Upper lobe of left lung (tissue), 4 donors: Measurements from ENCODE around the gene HSD11B1L.

ENCODE experiments used
- POLR2AphosphoS5 ChIP-seq, 2 donors: sonication (generic); formaldehyde crosslinking; IDR thresholded peaks; one replicate each; pipeline ENCODE4 v1.5.1; 2017; ENCODE audit warnings: antibody characterized with exemption in 2 of 2
- TF ChIP-seq, protein P1 (sequence below), 6 experiments: fragments of 450-650 bp in 4 of 6; fragments of 200-600 bp in 2 of 6; sonication (generic) in 2 of 6; IDR thresholded peaks; one replicate each; pipeline ENCODE4 v1.5.1; 2016 to 2019; ENCODE audit warnings: antibody characterized with exemption in 6 of 6

DNA sequence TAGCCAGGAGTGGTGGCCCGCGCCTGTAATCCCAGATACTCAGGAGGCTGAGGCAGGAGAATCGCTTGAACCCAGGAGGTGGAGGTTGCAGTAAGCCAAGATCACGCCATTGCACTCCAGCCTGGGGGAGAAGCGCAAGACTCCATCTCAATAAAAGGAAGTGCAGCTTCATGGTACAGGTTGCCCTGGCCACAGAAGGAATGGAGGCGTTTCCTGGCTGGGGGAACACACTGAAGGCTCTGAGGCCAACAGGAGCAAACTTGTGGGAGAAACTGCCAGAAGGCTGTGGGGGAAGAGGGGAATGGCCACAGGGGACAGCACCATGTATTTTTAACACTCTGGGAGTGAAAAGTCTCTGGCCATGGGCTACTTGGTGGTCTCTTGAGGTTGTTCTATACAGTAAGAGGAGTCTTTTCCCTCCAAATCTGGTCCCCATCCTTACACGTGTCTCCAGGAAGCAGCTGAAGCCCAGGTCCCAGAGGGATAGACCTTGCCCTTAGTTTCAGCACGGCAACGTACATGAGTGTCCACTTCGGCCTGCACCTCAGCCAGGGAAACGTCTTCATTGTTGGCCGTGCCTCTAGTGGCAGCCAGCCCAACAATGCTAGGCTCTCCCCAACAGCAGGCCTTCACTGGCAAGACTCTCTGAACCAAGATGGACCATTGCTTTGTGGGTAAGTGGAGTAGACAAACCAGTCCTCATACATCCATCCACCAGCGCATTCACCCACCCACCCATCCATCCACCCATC is 7.9 kb upstream of the HSD11B1L start:
- TF ChIP-seq, protein P1, sequence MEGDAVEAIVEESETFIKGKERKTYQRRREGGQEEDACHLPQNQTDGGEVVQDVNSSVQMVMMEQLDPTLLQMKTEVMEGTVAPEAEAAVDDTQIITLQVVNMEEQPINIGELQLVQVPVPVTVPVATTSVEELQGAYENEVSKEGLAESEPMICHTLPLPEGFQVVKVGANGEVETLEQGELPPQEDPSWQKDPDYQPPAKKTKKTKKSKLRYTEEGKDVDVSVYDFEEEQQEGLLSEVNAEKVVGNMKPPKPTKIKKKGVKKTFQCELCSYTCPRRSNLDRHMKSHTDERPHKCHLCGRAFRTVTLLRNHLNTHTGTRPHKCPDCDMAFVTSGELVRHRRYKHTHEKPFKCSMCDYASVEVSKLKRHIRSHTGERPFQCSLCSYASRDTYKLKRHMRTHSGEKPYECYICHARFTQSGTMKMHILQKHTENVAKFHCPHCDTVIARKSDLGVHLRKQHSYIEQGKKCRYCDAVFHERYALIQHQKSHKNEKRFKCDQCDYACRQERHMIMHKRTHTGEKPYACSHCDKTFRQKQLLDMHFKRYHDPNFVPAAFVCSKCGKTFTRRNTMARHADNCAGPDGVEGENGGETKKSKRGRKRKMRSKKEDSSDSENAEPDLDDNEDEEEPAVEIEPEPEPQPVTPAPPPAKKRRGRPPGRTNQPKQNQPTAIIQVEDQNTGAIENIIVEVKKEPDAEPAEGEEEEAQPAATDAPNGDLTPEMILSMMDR (IDR thresholded peaks at IDR 0.05), result no peak
- TF ChIP-seq POLR2AphosphoS5 (IDR thresholded peaks at IDR 0.05), result no peak
